Trophoblast cell (in vitro differentiated cells and primary cell): ENCODE results near the gene SND1.

Experiments used
- DNase-seq, 2 donors: peaks; one replicate each; pipeline ENCODE4 v3.0.0-alpha.2; 2016
- H2AFZ ChIP-seq: 2 replicates; pipeline ENCODE4 v1.6.1; 2013; ENCODE audit warnings: low read length, moderate library complexity, mild to moderate bottlenecking; ENCODE audit not compliant: insufficient read depth, poor library complexity
- H2AK5ac ChIP-seq: 2 replicates; pipeline ENCODE4 v1.6.1; 2013; ENCODE audit warnings: mild to moderate bottlenecking, low read length
- H2BK120ac ChIP-seq: 2 replicates; pipeline ENCODE4 v1.6.1; 2013; ENCODE audit warnings: low read length, mild to moderate bottlenecking, moderate library complexity; ENCODE audit not compliant: insufficient read depth, poor library complexity
- H2BK12ac ChIP-seq: 2 replicates; pipeline ENCODE4 v1.6.1; 2013; ENCODE audit warnings: mild to moderate bottlenecking, low read length, moderate library complexity
- H2BK5ac ChIP-seq: 2 replicates; pipeline ENCODE4 v1.6.1; 2013; ENCODE audit warnings: low read length, low read depth, moderate library complexity, mild to moderate bottlenecking; ENCODE audit not compliant: poor library complexity
- H3K14ac ChIP-seq: 2 replicates; pipeline ENCODE4 v1.6.1; 2013; ENCODE audit warnings: mild to moderate bottlenecking, low read length
- H3K18ac ChIP-seq: 2 replicates; pipeline ENCODE4 v1.6.1; 2013; ENCODE audit warnings: mild to moderate bottlenecking, low read length
- H3K23ac ChIP-seq: 2 replicates; pipeline ENCODE4 v1.6.1; 2013; ENCODE audit warnings: low read length
- H3K27ac ChIP-seq: 2 replicates; pipeline ENCODE4 v1.5.1; 2013; ENCODE audit warnings: low read depth, mild to moderate bottlenecking, inconsistent platforms, low read length, moderate library complexity
- H3K27me3 ChIP-seq: 2 replicates; pipeline ENCODE4 v1.6.1; 2013; ENCODE audit warnings: inconsistent platforms, mild to moderate bottlenecking, low read length, moderate library complexity; ENCODE audit not compliant: insufficient read depth
- H3K36me3 ChIP-seq, 2 experiments: 1 replicate in 1 of 2; 2 replicates in 1 of 2; pipeline ENCODE4 v1.6.1; 2013; ENCODE audit warnings: low read length in 2 of 2, mild to moderate bottlenecking in 2 of 2, moderate library complexity in 1 of 2; ENCODE audit not compliant: insufficient read depth in 2 of 2, control insufficient read depth in 1 of 2
- H3K4ac ChIP-seq: 2 replicates; pipeline ENCODE4 v1.6.1; 2013; ENCODE audit warnings: low read depth, mild to moderate bottlenecking, low read length, moderate library complexity
- H3K4me1 ChIP-seq, 2 experiments: 1 replicate in 1 of 2; 2 replicates in 1 of 2; pipeline ENCODE4 v1.6.1; 2013; ENCODE audit warnings: low read length in 2 of 2, mild to moderate bottlenecking in 2 of 2, moderate library complexity in 1 of 2; ENCODE audit not compliant: insufficient read depth in 2 of 2, control insufficient read depth in 1 of 2
- H3K4me2 ChIP-seq: 2 replicates; pipeline ENCODE4 v1.6.1; 2013; ENCODE audit warnings: inconsistent platforms, mild to moderate bottlenecking, low read length, moderate library complexity
- H3K4me3 ChIP-seq: 2 replicates; pipeline ENCODE4 v1.5.1; 2013; ENCODE audit warnings: mild to moderate bottlenecking, low read depth, low read length, inconsistent platforms
- H3K79me1 ChIP-seq: one replicate; pipeline ENCODE4 v1.6.1; 2013; ENCODE audit warnings: low read length
- H3K79me2 ChIP-seq: 2 replicates; pipeline ENCODE4 v1.6.1; 2013; ENCODE audit warnings: low read length, mild to moderate bottlenecking; ENCODE audit not compliant: control insufficient read depth, insufficient read depth, poor library complexity
- H3K9ac ChIP-seq: 2 replicates; pipeline ENCODE4 v1.6.1; 2013; ENCODE audit warnings: mild to moderate bottlenecking, low read length
- H3K9me3 ChIP-seq: 2 replicates; pipeline ENCODE4 v1.6.1; 2013; ENCODE audit warnings: low read depth, mild to moderate bottlenecking, control low read depth, inconsistent platforms, low read length; ENCODE audit not compliant: insufficient read depth
- H4K12ac ChIP-seq: 2 replicates; pipeline ENCODE4 v1.6.1; 2013; ENCODE audit warnings: low read depth, mild to moderate bottlenecking, low read length, moderate library complexity
- H4K8ac ChIP-seq: 2 replicates; pipeline ENCODE4 v1.6.1; 2013; ENCODE audit warnings: low read depth, mild to moderate bottlenecking, low read length, moderate library complexity
- H4K91ac ChIP-seq: one replicate; pipeline ENCODE4 v1.6.1; 2013; ENCODE audit warnings: low read depth, mild to moderate bottlenecking, low read length, moderate library complexity
- WGBS: extraction: QIAGEN DNeasy Blood & Tissue Kit; methylation state at CpG from one replicate; pipeline ENCODE4 v1.1.7; 2013; ENCODE audit warnings: missing lambda C conversion rate; ENCODE audit not compliant: insufficient read length, insufficient coverage; ENCODE audit errors: extremely low coverage; 5-methylcytosine and 5-hydroxymethylcytosine counted together

Gene SND1

GRCh38 chr7:127689194-127689772, 37.3 kb downstream of the SND1 start:
- no peak overlapping the region for H3K4ac ChIP-seq
- no CpG with 5 or more reads among the region's 1 CpG for WGBS
- no peak overlapping the region for H2BK5ac ChIP-seq
- H3K79me2 ChIP-seq = no peaks in the 10 kb centered on the region
- no peak overlapping the region for H3K23ac ChIP-seq
- no peaks in the 10 kb centered on the region for H3K9me3 ChIP-seq
- H2AK5ac ChIP-seq = no peak overlapping the region
- no peak overlapping the region for H2AFZ ChIP-seq
- H3K79me1 ChIP-seq = no peaks in the 10 kb centered on the region
- no peak overlapping the region for H4K8ac ChIP-seq
- DNase-seq = peak in 1 of 2 donors; percentile 21
- H3K14ac ChIP-seq = no peak overlapping the region
- no peak overlapping the region for H4K91ac ChIP-seq
- no peak overlapping the region for H3K4me3 ChIP-seq
- H2BK120ac ChIP-seq = no peak overlapping the region
- no peak overlapping the region for H3K9ac ChIP-seq
- no peak overlapping the region for H3K4me2 ChIP-seq
- no peaks in the 10 kb centered on the region for H3K4me1 ChIP-seq
- H4K12ac ChIP-seq = no peak overlapping the region
- H2BK12ac ChIP-seq = no peak overlapping the region
- no peak overlapping the region for H3K18ac ChIP-seq
- no peaks in the 10 kb centered on the region for H3K27me3 ChIP-seq
- peaks cover 17 to 30% of the 10 kb centered on the region in 2 experiments for H3K36me3 ChIP-seq
- H3K27ac ChIP-seq = no peak overlapping the region

GRCh38 chr7:127690337-127690736, 38.3 kb downstream of the SND1 start:
- H2BK12ac ChIP-seq = no peak overlapping the region
- no peak for DNase-seq
- no peak overlapping the region for H2AK5ac ChIP-seq
- H2BK120ac ChIP-seq = no peak overlapping the region
- no peaks in the 10 kb centered on the region for H3K79me2 ChIP-seq
- H4K12ac ChIP-seq = no peak overlapping the region
- no peaks in the 10 kb centered on the region for H3K9me3 ChIP-seq
- H3K4me2 ChIP-seq = no peak overlapping the region
- no peak overlapping the region for H2AFZ ChIP-seq
- H3K4ac ChIP-seq = no peak overlapping the region
- no peaks in the 10 kb centered on the region for H3K27me3 ChIP-seq
- no peak overlapping the region for H2BK5ac ChIP-seq
- no peak overlapping the region for H3K18ac ChIP-seq
- no peaks in the 10 kb centered on the region for H3K79me1 ChIP-seq
- no peak overlapping the region for H4K8ac ChIP-seq
- H3K23ac ChIP-seq = no peak overlapping the region
- H4K91ac ChIP-seq = no peak overlapping the region
- H3K14ac ChIP-seq = no peak overlapping the region
- H3K9ac ChIP-seq = no peak overlapping the region
- WGBS = no CpG with 5 or more reads among the region's 3 CpGs
- H3K4me3 ChIP-seq = no peak overlapping the region
- peaks cover 20 to 38% of the 10 kb centered on the region in 2 experiments for H3K36me3 ChIP-seq
- no peak overlapping the region for H3K27ac ChIP-seq
- no peaks in the 10 kb centered on the region for H3K4me1 ChIP-seq

GRCh38 chr7:127690806-127691205, 38.8 kb downstream of the SND1 start:
- Histone ChIP-seq H4K8ac (no peak overlapping the region), H2BK12ac (no peak overlapping the region), H4K91ac (no peak overlapping the region), H3K4me1 (no peaks in the 10 kb centered on the region), H3K27me3 (no peaks in the 10 kb centered on the region), H4K12ac (no peak overlapping the region), H3K27ac (no peak overlapping the region), H3K4me2 (no peak overlapping the region), H3K23ac (no peak overlapping the region), H3K36me3 (peaks cover 22 to 41% of the 10 kb centered on the region in 2 experiments), H3K4me3 (no peak overlapping the region), H2BK5ac (no peak overlapping the region), H3K9me3 (no peaks in the 10 kb centered on the region), H2AFZ (no peak overlapping the region), H3K79me1 (no peaks in the 10 kb centered on the region), H2AK5ac (no peak overlapping the region), H3K14ac (no peak overlapping the region), H3K18ac (no peak overlapping the region), H3K79me2 (no peaks in the 10 kb centered on the region), H2BK120ac (no peak overlapping the region), H3K4ac (peak overlapping the region; percentile 59), H3K9ac (no peak overlapping the region)
- no CpG with 5 or more reads among the region's 3 CpGs for WGBS
- no peak for DNase-seq

GRCh38 chr7:127692200-127692599, 40.2 kb downstream of the SND1 start:
- no peak overlapping the region for H3K4ac ChIP-seq
- H3K4me1 ChIP-seq = no peaks in the 10 kb centered on the region
- no peak overlapping the region for H2BK120ac ChIP-seq
- WGBS = no CpG with 5 or more reads among the region's 1 CpG
- no peak overlapping the region for H3K18ac ChIP-seq
- DNase-seq = no peak
- H3K27me3 ChIP-seq = no peaks in the 10 kb centered on the region
- peaks cover 17 to 39% of the 10 kb centered on the region in 2 experiments for H3K36me3 ChIP-seq
- H3K14ac ChIP-seq = no peak overlapping the region
- H2BK12ac ChIP-seq = no peak overlapping the region
- no peak overlapping the region for H3K4me3 ChIP-seq
- H3K9me3 ChIP-seq = no peaks in the 10 kb centered on the region
- no peak overlapping the region for H2BK5ac ChIP-seq
- no peak overlapping the region for H2AFZ ChIP-seq
- no peak overlapping the region for H3K27ac ChIP-seq
- no peak overlapping the region for H3K4me2 ChIP-seq
- H3K9ac ChIP-seq = no peak overlapping the region
- H3K79me1 ChIP-seq = no peaks in the 10 kb centered on the region
- H4K12ac ChIP-seq = no peak overlapping the region
- H4K91ac ChIP-seq = no peak overlapping the region
- no peak overlapping the region for H3K23ac ChIP-seq
- no peak overlapping the region for H2AK5ac ChIP-seq
- H3K79me2 ChIP-seq = no peaks in the 10 kb centered on the region
- no peak overlapping the region for H4K8ac ChIP-seq
